ENCODE data around the gene BMP7.
"Not testable (repeated sequence)": the region's sequence is repeated elsewhere in the genome, so short reads cannot be mapped to it uniquely, and the experiment has no call there.

The BMP7 gene

DNA sequence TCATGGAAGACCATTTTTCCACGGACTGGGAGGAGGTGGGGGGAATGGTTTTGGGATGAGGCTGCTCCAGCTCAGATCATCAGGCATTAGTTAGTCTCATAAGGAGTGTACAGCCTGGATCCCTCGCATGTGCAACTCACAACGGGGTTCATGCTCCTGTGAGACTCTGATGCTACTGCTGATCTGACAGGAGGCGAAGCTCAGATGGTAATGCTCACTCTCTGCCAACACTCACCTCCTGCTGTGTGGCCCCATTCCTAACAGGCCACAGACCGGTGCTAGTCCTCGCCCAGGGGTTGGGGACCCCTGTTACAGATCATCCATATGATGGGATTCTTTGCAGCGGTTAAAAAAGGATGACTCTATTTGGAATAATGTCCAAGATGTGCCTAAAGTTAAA, 27.6 kb upstream of the BMP7 start:
- Mint-ChIP-seq H3K27me3 (peaks cover 52% of the 10 kb centered on the region), H3K4me1 (ENCODE audit: low read depth) (no peaks in the 10 kb centered on the region), H3K4me3 (no peak overlapping the region)

DNA sequence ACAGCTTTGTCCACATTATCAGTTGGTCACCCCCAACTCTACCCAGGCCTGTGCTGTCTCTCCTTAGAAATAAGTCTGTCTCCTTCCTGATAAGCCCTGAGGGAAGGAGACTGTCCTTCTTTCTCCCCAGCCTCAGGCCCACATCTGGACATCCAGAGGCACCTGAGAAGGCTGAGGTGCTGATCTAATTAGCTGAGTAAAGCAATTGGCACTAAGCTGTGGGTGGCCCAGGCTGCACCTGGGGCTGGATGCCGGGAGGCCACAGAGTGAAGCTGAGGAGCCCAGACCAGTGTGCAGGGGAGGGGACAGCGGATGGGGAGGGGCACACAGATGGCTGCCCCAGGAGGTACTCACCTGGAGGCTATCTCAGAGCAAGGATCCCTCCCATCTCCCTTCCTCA, 26.2 kb upstream of the BMP7 start:
- DNase-seq = no peak
- H3K36me3 Mint-ChIP-seq (ENCODE audit: low read depth) = no peaks in the 10 kb centered on the region
- H3K9me3 Mint-ChIP-seq = no peaks in the 10 kb centered on the region
- H3K4me3 Mint-ChIP-seq = no peak overlapping the region
- no peak overlapping the region for H3K27ac Mint-ChIP-seq
- no peaks in the 10 kb centered on the region for H3K4me1 Mint-ChIP-seq (ENCODE audit: low read depth)
- peaks cover 65% of the 10 kb centered on the region for H3K27me3 Mint-ChIP-seq

More for the DNA sequence above, 27.6 kb upstream of the BMP7 start:
- H3K27ac Mint-ChIP-seq = no peak overlapping the region
- DNase-seq = no peak
- H3K9me3 Mint-ChIP-seq = no peaks in the 10 kb centered on the region
- no peaks in the 10 kb centered on the region for H3K36me3 Mint-ChIP-seq (ENCODE audit: low read depth)

DNA sequence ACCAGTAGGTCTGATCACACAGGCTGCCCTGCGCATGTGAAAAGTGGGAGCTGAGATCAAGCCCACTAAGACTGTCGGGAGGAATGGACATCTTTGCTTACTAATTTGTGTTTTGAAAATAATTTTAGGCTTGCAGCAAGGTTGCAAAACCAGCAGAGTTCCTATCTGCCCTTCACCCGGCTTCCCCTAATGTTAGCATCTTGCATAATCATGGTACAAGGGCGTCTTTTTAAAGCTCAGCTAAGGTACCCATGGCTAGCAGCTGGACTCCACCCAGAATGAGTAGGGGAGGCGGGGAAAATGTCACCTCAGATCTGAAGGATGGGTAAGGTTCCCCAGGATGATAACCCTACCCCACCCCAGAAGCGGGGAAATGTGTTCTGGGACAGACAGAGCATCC, 25.3 kb upstream of the BMP7 start:
- no peak for DNase-seq
- Mint-ChIP-seq H3K4me3 (no peak overlapping the region), H3K36me3 (ENCODE audit: low read depth) (no peaks in the 10 kb centered on the region), H3K4me1 (ENCODE audit: low read depth) (no peaks in the 10 kb centered on the region), H3K27me3 (peaks cover 74% of the 10 kb centered on the region), H3K27ac (no peak overlapping the region), H3K9me3 (no peaks in the 10 kb centered on the region)

DNA sequence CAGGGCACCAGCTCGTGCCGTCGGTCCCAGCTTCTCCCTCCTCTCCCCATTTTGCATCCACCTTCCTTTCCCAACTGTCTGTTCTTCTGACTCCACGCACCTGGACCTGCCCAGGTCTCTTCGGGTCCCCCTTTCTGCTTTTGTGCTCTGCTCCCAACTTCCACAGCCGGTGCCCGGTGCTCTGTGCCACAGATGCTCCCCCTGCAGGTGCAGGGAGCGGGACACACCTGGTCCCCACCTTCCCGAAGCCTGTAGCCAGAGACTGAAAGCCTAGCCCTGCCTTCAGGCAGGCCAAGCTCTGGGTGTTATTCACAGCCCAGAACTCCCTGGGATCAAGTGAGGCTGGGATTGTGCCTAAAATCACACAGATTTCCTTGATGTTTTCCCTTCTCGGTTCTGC, 24.6 kb upstream of the BMP7 start:
- no peaks in the 10 kb centered on the region for H3K9me3 Mint-ChIP-seq
- no peak overlapping the region for H3K27ac Mint-ChIP-seq
- no peak overlapping the region for H3K4me3 Mint-ChIP-seq
- H3K27me3 Mint-ChIP-seq = peaks cover 74% of the 10 kb centered on the region
- no peaks in the 10 kb centered on the region for H3K4me1 Mint-ChIP-seq (ENCODE audit: low read depth)
- DNase-seq = no peak
- no peaks in the 10 kb centered on the region for H3K36me3 Mint-ChIP-seq (ENCODE audit: low read depth)

DNA sequence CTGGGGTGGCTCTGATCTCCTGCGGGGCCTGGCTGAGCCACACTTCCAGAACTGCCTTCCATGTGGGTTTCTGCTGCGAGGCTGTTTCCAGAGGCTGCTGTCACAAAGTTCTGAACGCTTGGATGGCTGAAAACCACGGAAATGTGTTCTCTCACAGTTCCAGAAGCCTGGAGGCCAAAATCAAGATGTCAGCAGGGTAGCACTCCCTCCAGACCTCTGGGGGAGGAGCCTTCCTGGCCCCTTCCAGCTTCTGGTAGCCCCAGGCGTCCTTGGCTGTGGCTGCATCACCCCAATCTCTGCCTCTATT, 23.7 kb upstream of the BMP7 start:
- Mint-ChIP-seq H3K27ac (no peak overlapping the region), H3K36me3 (ENCODE audit: low read depth) (no peaks in the 10 kb centered on the region), H3K27me3 (peaks cover 76% of the 10 kb centered on the region), H3K9me3 (no peaks in the 10 kb centered on the region), H3K4me1 (ENCODE audit: low read depth) (no peaks in the 10 kb centered on the region), H3K4me3 (no peak overlapping the region)
- DNase-seq = no peak

DNA sequence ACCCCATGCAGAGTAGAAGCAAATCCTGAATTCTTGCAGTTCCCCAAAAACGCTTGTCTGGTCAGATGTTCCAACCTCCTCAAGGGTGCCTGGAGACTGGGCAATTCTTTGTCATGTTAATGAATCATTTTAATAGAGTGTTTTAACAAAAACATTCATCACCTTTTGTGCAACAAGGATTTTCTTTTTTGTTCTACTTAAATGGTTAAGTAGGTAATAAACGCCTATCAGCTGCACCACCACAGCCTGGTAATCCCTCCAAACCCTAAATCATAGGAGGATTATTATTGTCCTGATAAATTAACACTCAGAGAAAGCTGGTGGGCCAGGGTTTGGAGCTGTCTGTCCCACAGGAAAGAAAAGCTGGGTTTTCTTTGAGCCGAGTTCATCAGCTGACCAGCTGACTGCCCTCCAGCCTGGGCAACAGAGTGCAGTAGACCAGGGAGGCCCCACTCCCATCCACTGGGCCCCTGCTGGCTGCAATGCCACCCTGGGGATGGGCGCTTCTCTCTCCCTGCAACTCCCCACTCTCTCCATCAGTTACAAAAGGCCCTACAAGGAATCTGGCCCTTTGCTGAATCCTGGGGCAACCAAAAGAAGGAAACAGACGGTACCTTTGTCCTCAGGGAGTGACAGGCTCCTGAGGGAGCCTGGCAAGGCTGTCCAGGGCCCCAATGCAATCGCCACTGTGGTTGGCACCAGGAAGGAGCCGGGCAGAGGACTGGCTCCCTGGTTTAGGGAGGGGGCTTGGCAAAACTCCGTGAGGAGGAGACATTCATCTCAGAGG, 23.1 kb upstream of the BMP7 start:
- H3K27ac Mint-ChIP-seq = no peak overlapping the region
- H3K36me3 Mint-ChIP-seq (ENCODE audit: low read depth) = no peaks in the 10 kb centered on the region
- DNase-seq = no peak
- H3K27me3 Mint-ChIP-seq = peaks cover 72% of the 10 kb centered on the region
- no peaks in the 10 kb centered on the region for H3K4me1 Mint-ChIP-seq (ENCODE audit: low read depth)
- no peaks in the 10 kb centered on the region for H3K9me3 Mint-ChIP-seq
- no peak overlapping the region for H3K4me3 Mint-ChIP-seq

DNA sequence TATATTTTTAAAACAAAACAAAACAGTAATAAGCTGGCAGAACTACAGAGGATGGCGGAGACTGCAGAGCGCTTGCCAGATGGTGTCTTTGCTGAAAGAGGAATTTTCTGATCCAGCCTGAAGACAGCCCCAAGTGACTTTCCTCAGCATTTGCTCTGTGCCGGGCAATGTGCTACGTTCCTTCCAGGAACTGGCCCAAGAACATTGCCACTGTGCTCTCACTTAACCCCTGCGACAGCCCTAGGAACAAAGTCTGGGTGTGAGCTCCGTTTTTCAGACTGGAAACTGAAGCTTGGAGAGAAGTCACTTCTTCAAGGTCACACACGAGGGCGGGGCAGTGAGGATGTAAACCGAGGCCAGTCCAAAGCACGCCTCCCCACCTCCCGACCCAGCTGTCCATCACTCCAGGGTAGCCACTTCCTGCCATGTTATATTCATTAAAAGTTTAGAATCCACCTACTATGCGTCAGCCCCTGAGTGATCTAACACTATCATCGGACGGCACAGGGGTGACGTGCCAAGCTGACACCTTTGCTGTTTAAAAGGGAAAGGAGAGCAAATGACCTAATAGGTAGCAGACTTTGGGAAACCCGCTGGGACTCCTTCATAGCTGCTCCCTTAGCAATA, 22.3 kb upstream of the BMP7 start:
- Mint-ChIP-seq H3K4me1 (ENCODE audit: low read depth) (no peaks in the 10 kb centered on the region), H3K36me3 (ENCODE audit: low read depth) (no peaks in the 10 kb centered on the region), H3K9me3 (no peaks in the 10 kb centered on the region), H3K4me3 (no peak overlapping the region), H3K27me3 (peaks cover 79% of the 10 kb centered on the region), H3K27ac (no peak overlapping the region)
- no peak for DNase-seq

DNA sequence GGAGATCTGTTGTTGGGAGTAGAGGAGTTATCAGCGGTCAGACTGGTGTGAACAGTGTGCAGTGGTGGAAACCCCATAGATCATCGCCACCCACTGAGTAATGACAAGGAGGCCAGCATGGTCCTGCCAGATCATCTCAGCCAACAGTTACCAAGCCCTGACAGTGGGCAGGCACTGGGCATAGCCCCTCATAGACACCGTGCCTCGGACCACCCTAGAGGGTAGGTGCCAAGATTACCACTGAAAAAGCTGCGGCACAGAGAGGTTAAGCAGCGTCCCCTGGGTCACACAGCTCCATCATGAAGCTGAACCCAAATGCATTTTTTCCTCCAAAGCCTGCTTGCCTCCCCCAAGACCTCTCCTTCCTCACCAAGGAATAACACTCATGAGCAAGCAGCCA, 21.5 kb upstream of the BMP7 start:
- Mint-ChIP-seq H3K27me3 (peaks cover 70% of the 10 kb centered on the region), H3K27ac (no peak overlapping the region), H3K36me3 (ENCODE audit: low read depth) (no peaks in the 10 kb centered on the region), H3K4me1 (ENCODE audit: low read depth) (no peaks in the 10 kb centered on the region), H3K9me3 (no peaks in the 10 kb centered on the region), H3K4me3 (no peak overlapping the region)
- DNase-seq = no peak

DNA sequence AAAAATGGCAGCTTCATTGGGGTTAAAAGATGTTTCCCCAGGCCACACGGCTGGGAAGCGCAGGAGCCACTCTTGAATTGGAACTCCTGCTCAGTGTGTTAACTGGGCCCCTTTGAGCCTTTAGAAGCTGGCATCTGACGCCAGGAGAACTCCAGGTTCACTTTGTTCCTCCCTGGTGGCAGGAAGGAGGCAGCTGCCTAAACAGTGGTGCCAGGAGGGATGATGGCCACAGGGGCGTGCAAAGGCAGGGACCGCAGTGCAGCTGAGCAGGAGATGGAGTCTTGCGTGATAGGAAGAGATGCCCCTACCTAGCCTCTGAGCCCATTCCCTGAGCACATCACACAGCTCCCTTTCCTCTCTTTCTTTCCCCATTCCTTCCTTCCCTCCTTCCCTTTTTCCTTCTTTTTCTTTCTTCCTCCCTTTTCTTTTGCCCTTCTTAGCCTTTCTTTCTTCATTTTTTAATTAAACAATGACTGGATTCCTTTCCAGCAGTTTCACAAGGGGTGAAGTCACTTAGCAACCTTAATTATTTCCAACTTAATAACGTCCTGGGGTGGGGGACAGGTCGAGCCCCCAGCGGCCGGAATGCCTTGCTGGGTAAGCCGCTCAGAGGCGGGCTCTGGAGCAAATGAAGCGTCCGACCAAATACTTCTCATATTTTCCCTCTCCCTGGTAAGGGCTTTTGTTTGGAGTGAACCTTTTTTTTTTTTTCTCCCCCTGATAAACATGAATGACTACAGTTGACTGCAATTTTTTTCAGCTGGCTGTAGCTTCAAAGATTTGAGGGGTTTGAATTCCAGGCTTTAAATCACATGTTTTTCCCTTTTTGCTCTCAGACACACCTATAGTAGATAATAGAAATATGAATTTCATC, 20.8 kb upstream of the BMP7 start:
- Mint-ChIP-seq H3K27me3 (peaks cover 67% of the 10 kb centered on the region), H3K4me1 (ENCODE audit: low read depth) (no peaks in the 10 kb centered on the region), H3K9me3 (no peaks in the 10 kb centered on the region), H3K4me3 (no peak overlapping the region), H3K36me3 (ENCODE audit: low read depth) (no peaks in the 10 kb centered on the region), H3K27ac (no peak overlapping the region)
- DNase-seq = no peak

DNA sequence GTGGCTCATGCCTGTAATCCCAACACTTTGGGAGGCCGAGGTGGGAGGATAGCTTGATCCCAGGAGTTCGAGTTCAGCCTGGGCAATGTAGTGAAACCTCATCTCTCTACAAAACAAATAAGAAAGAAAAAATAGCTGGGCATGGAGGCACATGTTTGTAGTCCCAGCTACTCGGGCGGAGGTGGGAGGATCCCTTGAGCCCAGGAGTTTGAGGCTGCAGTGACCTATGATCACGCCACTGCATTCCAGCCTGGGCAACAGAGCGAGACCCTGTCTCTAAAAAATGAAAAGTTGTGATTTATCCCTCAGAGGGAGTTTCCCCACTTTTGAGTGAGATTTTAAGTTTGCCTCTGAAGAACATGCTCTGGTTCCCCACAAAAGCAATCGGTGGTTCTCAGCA, 17.4 kb upstream of the BMP7 start:
- H3K9me3 Mint-ChIP-seq = no peaks in the 10 kb centered on the region
- H3K36me3 Mint-ChIP-seq (ENCODE audit: low read depth) = no peaks in the 10 kb centered on the region
- H3K27ac Mint-ChIP-seq = no peak overlapping the region
- no peaks in the 10 kb centered on the region for H3K4me1 Mint-ChIP-seq (ENCODE audit: low read depth)
- H3K27me3 Mint-ChIP-seq = peaks cover 59% of the 10 kb centered on the region
- H3K4me3 Mint-ChIP-seq = no peak overlapping the region
- DNase-seq = no peak

DNA sequence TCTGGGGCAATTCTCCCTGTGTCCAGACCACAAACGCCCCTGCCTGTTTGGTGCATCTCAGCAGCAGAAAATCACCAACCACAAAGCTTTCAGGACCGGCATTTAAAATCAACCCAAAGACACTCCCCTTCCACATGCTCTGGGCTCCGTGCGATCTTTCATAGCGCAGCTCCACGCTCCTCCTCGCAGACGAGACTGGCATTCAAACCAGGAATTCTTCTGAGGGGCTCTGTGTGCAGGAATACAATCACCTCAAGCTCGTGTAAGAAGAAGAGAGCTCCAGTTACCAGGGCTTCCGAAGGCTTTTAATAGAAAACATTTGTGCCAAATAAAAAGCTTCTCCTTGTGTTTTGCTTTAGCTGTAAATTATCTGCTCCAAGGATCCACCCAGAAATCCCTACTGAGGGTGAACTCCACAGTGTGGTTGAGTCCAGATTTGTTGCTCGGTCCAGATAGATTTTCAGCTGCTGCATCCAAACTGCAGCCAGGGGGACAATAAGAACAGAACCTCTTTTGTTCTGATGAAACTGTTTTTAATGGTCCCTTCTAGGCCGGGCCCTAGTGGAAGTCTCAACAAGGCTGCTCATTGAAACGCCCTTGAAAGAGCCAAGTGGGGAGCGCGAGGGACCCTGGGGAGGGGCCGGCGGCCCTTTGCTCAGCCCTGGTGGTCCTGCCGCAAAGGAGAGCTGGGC, 16.4 kb upstream of the BMP7 start:
- H3K27ac Mint-ChIP-seq = no peak overlapping the region
- no peaks in the 10 kb centered on the region for H3K9me3 Mint-ChIP-seq
- no peaks in the 10 kb centered on the region for H3K4me1 Mint-ChIP-seq (ENCODE audit: low read depth)
- H3K36me3 Mint-ChIP-seq (ENCODE audit: low read depth) = no peaks in the 10 kb centered on the region
- H3K27me3 Mint-ChIP-seq = peaks cover 48% of the 10 kb centered on the region
- H3K4me3 Mint-ChIP-seq = no peak overlapping the region
- no peak for DNase-seq

DNA sequence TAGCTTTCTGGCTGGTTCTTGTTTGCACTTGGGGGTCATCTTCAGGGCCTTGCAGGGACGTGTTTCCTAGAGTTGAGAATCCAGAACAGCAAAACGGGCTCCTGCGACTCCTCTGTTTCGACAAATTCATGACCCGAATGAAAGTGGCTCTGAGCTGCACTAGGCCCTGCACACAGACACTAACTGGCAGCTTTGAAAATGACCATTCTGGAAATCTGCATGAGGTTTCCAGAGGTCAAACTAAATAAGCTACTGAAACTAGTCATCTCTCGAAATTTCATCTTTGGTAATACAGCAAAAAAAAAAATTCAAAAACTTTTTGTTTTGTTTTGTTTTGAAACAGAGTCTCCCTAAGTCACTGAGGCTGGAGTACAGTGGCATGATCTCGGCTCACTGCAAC, 15.5 kb upstream of the BMP7 start:
- H3K36me3 Mint-ChIP-seq (ENCODE audit: low read depth) = no peaks in the 10 kb centered on the region
- H3K27ac Mint-ChIP-seq = no peak overlapping the region
- peaks cover 39% of the 10 kb centered on the region for H3K27me3 Mint-ChIP-seq
- no peak overlapping the region for H3K4me3 Mint-ChIP-seq
- DNase-seq = no peak
- no peaks in the 10 kb centered on the region for H3K4me1 Mint-ChIP-seq (ENCODE audit: low read depth)
- no peaks in the 10 kb centered on the region for H3K9me3 Mint-ChIP-seq

DNA sequence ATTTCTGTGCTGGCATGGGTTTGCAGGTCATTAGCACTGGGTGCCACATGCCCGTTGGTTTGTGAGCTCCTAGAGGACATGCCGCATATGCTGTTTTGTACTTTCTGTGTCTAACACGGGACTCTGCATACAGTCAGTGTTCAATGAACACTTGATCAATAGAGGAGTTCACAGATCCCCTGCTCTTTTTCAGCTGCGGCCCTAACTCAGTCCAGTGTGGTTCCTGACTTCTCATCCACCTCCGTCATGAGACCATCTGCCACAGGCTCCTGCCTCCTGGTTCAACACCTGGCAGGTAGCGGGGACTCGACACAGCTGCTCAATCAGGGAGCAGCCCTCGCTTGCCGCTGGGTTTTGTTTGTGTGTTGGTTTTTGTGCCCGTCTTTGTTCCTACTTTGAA, 13.8 kb upstream of the BMP7 start:
- H3K4me3 Mint-ChIP-seq = no peak overlapping the region

DNA sequence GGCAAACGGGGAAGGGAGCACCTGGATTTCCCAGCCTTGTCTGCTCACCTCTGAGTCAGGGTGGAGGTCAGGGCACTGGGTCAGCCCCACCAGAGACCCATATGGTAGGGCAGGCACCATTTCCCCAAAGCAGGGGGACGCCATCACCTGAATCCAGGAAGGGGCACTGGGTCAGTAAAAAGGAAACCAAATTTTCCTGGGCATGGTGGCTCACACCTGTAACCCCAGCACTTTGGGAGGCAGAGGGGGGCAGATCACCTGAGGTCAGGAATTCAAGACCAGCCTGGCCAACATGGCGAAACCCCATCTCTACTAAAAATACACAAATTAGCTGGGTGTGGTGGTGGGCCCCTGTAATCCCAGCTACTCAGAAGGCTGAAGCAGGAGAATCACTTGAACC, 13.1 kb upstream of the BMP7 start:
- not testable (repeated sequence) for H3K27ac Mint-ChIP-seq; H3K9me3 Mint-ChIP-seq; H3K36me3 Mint-ChIP-seq (ENCODE audit: low read depth); DNase-seq; H3K4me1 Mint-ChIP-seq (ENCODE audit: low read depth); H3K4me3 Mint-ChIP-seq
- H3K27me3 Mint-ChIP-seq = peaks cover 30% of the 10 kb centered on the region

More for the DNA sequence above, 13.8 kb upstream of the BMP7 start:
- no peak for DNase-seq
- Mint-ChIP-seq H3K9me3 (no peaks in the 10 kb centered on the region), H3K4me1 (ENCODE audit: low read depth) (no peaks in the 10 kb centered on the region), H3K36me3 (ENCODE audit: low read depth) (no peaks in the 10 kb centered on the region), H3K27me3 (peaks cover 30% of the 10 kb centered on the region), H3K27ac (no peak overlapping the region)
